ENCODE data around the gene MRC1. TPM values are rescaled to one million over a fixed set of nuclear protein-coding genes. Genes with fewer than 3 reads are reported as not detected.

MRC1 gene
- total RNA-seq, 1 experiment from 2014 or later = 0.37 TPM

DNA sequence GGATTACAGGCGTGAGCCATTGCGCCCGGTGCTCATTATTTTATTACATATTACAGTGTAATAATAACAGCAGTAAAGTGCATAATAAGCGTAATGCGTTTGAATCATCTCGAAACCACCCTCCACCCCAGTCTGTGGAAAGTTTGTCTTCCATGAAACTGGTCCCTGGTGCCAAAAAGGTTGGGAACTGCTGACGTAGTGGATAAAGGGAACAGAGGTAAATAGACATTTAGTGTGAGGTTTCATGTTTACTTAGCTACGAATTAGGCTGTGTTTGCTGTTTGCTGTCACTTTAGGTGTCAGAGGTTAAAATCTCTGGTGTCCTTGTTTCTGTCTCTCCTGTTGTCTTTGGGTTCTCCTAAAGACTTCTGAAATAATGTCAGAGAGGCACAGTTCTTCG is 82.3 kb downstream of the MRC1 start:
- ATAC-seq (no peak), DNase-seq (ENCODE audit: low read depth, low spot score) (no peak)
- Histone ChIP-seq H3K9ac (ENCODE audit: low read length) (no peak overlapping the region), H3K4me2 (ENCODE audit: low read length) (no peak overlapping the region), H3K9me2 (ENCODE audit: insufficient read depth) (no peaks in the 10 kb centered on the region), H4K20me1 (ENCODE audit: insufficient read depth) (no peaks in the 10 kb centered on the region), H3K4me3 (replicated peaks in 1 of 2; ENCODE audit: low read depth in 1 of 2, low read length in 2 of 2) (no peak overlapping the region), H3K4me1 (ENCODE audit: control insufficient read depth in 1 of 2, insufficient read depth in 2 of 2, low read length in 2 of 2) (no peaks in the 10 kb centered on the region), H3K36me3 (ENCODE audit: control insufficient read depth in 1 of 2, insufficient read depth in 2 of 2, low read length in 2 of 2) (no peaks in the 10 kb centered on the region), H3K27me3 (ENCODE audit: insufficient read depth, low read length) (no peaks in the 10 kb centered on the region), H2AFZ (ENCODE audit: low read depth, low read length, poor library complexity, severe bottlenecking) (no peak overlapping the region), H3K27ac (ENCODE audit: low read depth, low read length) (no peak overlapping the region), H3K79me2 (ENCODE audit: insufficient read depth, low read length) (no peaks in the 10 kb centered on the region), H3K9me3 (ENCODE audit: control insufficient read depth in 1 of 2, insufficient read depth in 1 of 2, low read depth in 1 of 2, low read length in 2 of 2) (no peaks in the 10 kb centered on the region)
- intact Hi-C loops (cut with micrococcal nuclease) = no loop called here
- TF ChIP-seq SRF (IDR thresholded peaks at IDR 0.05; ENCODE audit: low read depth) (no peak), YY1 (IDR thresholded peaks at IDR 0.05; ENCODE audit: extremely low read depth, insufficient replicate concordance, low read depth, low read length) (no peak), FOSL1 (IDR thresholded peaks at IDR 0.05; ENCODE audit: low read depth) (no peak)
- CTCF ChIA-PET = no interaction called here
- POLR2A ChIA-PET = no interaction called here
- no TSS peak for BruUV-seq (replicated peaks)
- RAD21 ChIA-PET (ENCODE audit: low non-redundant PET in 1 of 2, low total read pairs in 2 of 2, uncharacterized antibody in 2 of 2, unreplicated experiment in 2 of 2) = no interaction called here

- POLR2A ChIA-PET = no interaction called here
- no peak overlapping the region for H3K4me2 ChIP-seq (ENCODE audit: low read length)
- no TSS peak for BruUV-seq (replicated peaks)
- H3K4me1 ChIP-seq (ENCODE audit: control insufficient read depth in 1 of 2, insufficient read depth in 2 of 2, low read length in 2 of 2) = no peaks in the 10 kb centered on the region
- RAD21 ChIA-PET (ENCODE audit: low non-redundant PET in 1 of 2, low total read pairs in 2 of 2, uncharacterized antibody in 2 of 2, unreplicated experiment in 2 of 2) = no interaction called here
- TF ChIP-seq, protein P1, sequence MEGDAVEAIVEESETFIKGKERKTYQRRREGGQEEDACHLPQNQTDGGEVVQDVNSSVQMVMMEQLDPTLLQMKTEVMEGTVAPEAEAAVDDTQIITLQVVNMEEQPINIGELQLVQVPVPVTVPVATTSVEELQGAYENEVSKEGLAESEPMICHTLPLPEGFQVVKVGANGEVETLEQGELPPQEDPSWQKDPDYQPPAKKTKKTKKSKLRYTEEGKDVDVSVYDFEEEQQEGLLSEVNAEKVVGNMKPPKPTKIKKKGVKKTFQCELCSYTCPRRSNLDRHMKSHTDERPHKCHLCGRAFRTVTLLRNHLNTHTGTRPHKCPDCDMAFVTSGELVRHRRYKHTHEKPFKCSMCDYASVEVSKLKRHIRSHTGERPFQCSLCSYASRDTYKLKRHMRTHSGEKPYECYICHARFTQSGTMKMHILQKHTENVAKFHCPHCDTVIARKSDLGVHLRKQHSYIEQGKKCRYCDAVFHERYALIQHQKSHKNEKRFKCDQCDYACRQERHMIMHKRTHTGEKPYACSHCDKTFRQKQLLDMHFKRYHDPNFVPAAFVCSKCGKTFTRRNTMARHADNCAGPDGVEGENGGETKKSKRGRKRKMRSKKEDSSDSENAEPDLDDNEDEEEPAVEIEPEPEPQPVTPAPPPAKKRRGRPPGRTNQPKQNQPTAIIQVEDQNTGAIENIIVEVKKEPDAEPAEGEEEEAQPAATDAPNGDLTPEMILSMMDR (IDR thresholded peaks at IDR 0.05 in 2 of 3, conservative IDR thresholded peaks at IDR 0.05 in 1 of 3; ENCODE audit: borderline replicate concordance in 1 of 3, insufficient read depth in 1 of 3, low read depth in 2 of 3, low read length in 2 of 3) = no peak
- TF ChIP-seq EGR1 (IDR thresholded peaks at IDR 0.05; ENCODE audit: low read depth) = no peak
- TF ChIP-seq CEBPB (IDR thresholded peaks at IDR 0.05; ENCODE audit: low read depth) = no peak
- TF ChIP-seq, protein P2, sequence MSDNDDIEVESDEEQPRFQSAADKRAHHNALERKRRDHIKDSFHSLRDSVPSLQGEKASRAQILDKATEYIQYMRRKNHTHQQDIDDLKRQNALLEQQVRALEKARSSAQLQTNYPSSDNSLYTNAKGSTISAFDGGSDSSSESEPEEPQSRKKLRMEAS (IDR thresholded peaks at IDR 0.05) = no peak
- TF ChIP-seq SIN3A (IDR thresholded peaks at IDR 0.05; ENCODE audit: low read depth) = no peak
- TF ChIP-seq, protein P3, sequence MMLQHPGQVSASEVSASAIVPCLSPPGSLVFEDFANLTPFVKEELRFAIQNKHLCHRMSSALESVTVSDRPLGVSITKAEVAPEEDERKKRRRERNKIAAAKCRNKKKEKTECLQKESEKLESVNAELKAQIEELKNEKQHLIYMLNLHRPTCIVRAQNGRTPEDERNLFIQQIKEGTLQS (IDR thresholded peaks at IDR 0.05) = no peak
- TF ChIP-seq SRF (IDR thresholded peaks at IDR 0.05; ENCODE audit: low read depth) = no peak
- CTCF ChIA-PET = interaction anchor here (1.1 to 1.2 kb wide), 2 partner anchors 32 to 312 kb away, joined by 3 to 4 read pairs; no protein-coding TSS in a partner anchor
- ATAC-seq (no peak), DNase-seq (ENCODE audit: low read depth, low spot score) (no peak)
- peaks cover 6% of the 10 kb centered on the region; the same call in 1 of the 2 replicates for H3K27me3 ChIP-seq (ENCODE audit: insufficient read depth, low read length)
- H3K9me2 ChIP-seq (ENCODE audit: insufficient read depth) = no peaks in the 10 kb centered on the region
- H3K4me3 ChIP-seq (replicated peaks in 1 of 2; ENCODE audit: low read depth in 1 of 2, low read length in 2 of 2) = no peak overlapping the region
- H3K9ac ChIP-seq (ENCODE audit: low read length) = no peak overlapping the region
- H2AFZ ChIP-seq (ENCODE audit: low read depth, low read length, poor library complexity, severe bottlenecking) = no peak overlapping the region
- intact Hi-C loops (cut with micrococcal nuclease) = no loop called here
- no peaks in the 10 kb centered on the region for H4K20me1 ChIP-seq (ENCODE audit: insufficient read depth)
- no peaks in the 10 kb centered on the region for H3K36me3 ChIP-seq (ENCODE audit: control insufficient read depth in 1 of 2, insufficient read depth in 2 of 2, low read length in 2 of 2)
- H3K79me2 ChIP-seq (ENCODE audit: insufficient read depth, low read length) = no peaks in the 10 kb centered on the region
- no peaks in the 10 kb centered on the region for H3K9me3 ChIP-seq (ENCODE audit: control insufficient read depth in 1 of 2, insufficient read depth in 1 of 2, low read depth in 1 of 2, low read length in 2 of 2)
- no peak overlapping the region for H3K27ac ChIP-seq (ENCODE audit: low read depth, low read length)
These were observed 95.4 kb downstream of the MRC1 start for GRCh38 chr10:17904564-17904963.

Measured in HCT116 (cell line).